Neural cell (in vitro differentiated cells): ENCODE results near the gene USP48. TPM values are rescaled to one million over a fixed set of nuclear protein-coding genes. Genes with fewer than 3 reads are reported as not detected.

Experiments
- H2AFZ ChIP-seq: fragments of 200-600, 300-800 bp; sonication (generic), shearing (Covaris generic); 2 replicates; pipeline ENCODE4 v1.6.0; 2014; ENCODE audit warnings: low read depth, mild to moderate bottlenecking, antibody characterized with exemption, low read length, moderate library complexity
- H3F3A ChIP-seq: fragments of 200-600 bp; shearing (Covaris generic); 2 replicates; pipeline ENCODE4 v1.6.1; 2016; ENCODE audit warnings: mild to moderate bottlenecking, moderate library complexity, mixed read lengths, antibody characterized with exemption, low read length; ENCODE audit not compliant: insufficient read depth, poor library complexity, severe bottlenecking
- H3K27ac ChIP-seq: fragments of 200-600, 300-800 bp; sonication (generic), shearing (Covaris generic); 2 replicates; pipeline ENCODE4 v1.5.1; 2014; ENCODE audit warnings: mild to moderate bottlenecking, low read length, moderate library complexity
- H3K27me3 ChIP-seq: fragments of 300-800, 200-600 bp; sonication (generic), shearing (Covaris generic); 2 replicates; pipeline ENCODE4 v1.6.0; 2014; ENCODE audit warnings: mild to moderate bottlenecking, low read depth, low read length, moderate library complexity; ENCODE audit not compliant: insufficient read depth
- H3K36me3 ChIP-seq: fragments of 300-800, 200-600 bp; sonication (generic), shearing (Covaris generic); 2 replicates; pipeline ENCODE4 v1.5.1; 2014; ENCODE audit warnings: mild to moderate bottlenecking, antibody characterized with exemption, low read length, moderate library complexity; ENCODE audit not compliant: insufficient read depth
- H3K4me2 ChIP-seq: fragments of 300-800, 200-600 bp; sonication (generic), shearing (Covaris generic); 2 replicates; pipeline ENCODE4 v1.6.0; 2014; ENCODE audit warnings: mild to moderate bottlenecking, low read length
- H3K4me3 ChIP-seq: fragments of 300-800, 200-600 bp; sonication (generic), shearing (Covaris generic); 2 replicates; pipeline ENCODE4 v1.5.1; 2014; ENCODE audit warnings: mild to moderate bottlenecking, low read length, moderate library complexity
- H3K79me2 ChIP-seq: fragments of 200-600 bp; shearing (Covaris generic); replicated peaks from 2 replicates; pipeline ENCODE4 v1.6.0; 2014; ENCODE audit warnings: mild to moderate bottlenecking, low read length, moderate library complexity; ENCODE audit not compliant: insufficient read depth
- H3K9ac ChIP-seq: fragments of 300-800, 200-600 bp; sonication (generic), shearing (Covaris generic); 2 replicates; pipeline ENCODE4 v1.6.1; 2016; ENCODE audit warnings: mild to moderate bottlenecking, low read length, mixed read lengths
- H3K9me2 ChIP-seq: fragments of 200-600 bp; shearing (Covaris generic); 2 replicates; pipeline ENCODE4 v1.6.1; 2016; ENCODE audit warnings: mild to moderate bottlenecking, low read length, mixed read lengths; ENCODE audit not compliant: insufficient read depth
- H3K9me3 ChIP-seq: fragments of 200-600, 300-800 bp; sonication (generic), shearing (Covaris generic); 2 replicates; pipeline ENCODE4 v1.6.1; 2016; ENCODE audit warnings: mild to moderate bottlenecking, mixed run types, low read length, moderate library complexity, mixed read lengths
- H4K20me1 ChIP-seq: fragments of 200-600 bp; shearing (Covaris generic); 2 replicates; pipeline ENCODE4 v1.6.1; 2016; ENCODE audit warnings: mild to moderate bottlenecking, mixed run types; ENCODE audit not compliant: insufficient read depth
- CTCF ChIP-seq: fragments of 450-650 bp; IDR thresholded peaks from 2 replicates; pipeline ENCODE4 v1.5.1; 2014; ENCODE audit warnings: antibody characterized with exemption, mild to moderate bottlenecking, moderate library complexity; ENCODE audit not compliant: poor library complexity, severe bottlenecking
- EP300 ChIP-seq: fragments of 450-650 bp; conservative IDR thresholded peaks from 2 replicates; pipeline ENCODE4 v1.6.1; 2014; ENCODE audit warnings: antibody characterized with exemption, mild to moderate bottlenecking, moderate library complexity; ENCODE audit not compliant: poor library complexity, severe bottlenecking
- EZH2 ChIP-seq: fragments of 200-600, 300-800 bp; shearing (Covaris generic), sonication (generic); IDR thresholded peaks from 2 replicates; pipeline ENCODE4 v1.6.1; 2014; ENCODE audit warnings: antibody characterized with exemption, low read length, borderline replicate concordance, mild to moderate bottlenecking; ENCODE audit not compliant: insufficient read depth, poor library complexity, severe bottlenecking
- MXI1 ChIP-seq: fragments of 450-650 bp; conservative IDR thresholded peaks from 2 replicates; pipeline ENCODE4 v1.6.1; 2014; ENCODE audit warnings: antibody characterized with exemption, mild to moderate bottlenecking; ENCODE audit not compliant: poor library complexity, severe bottlenecking
- POLR2AphosphoS5 ChIP-seq: IDR thresholded peaks from 2 replicates; pipeline ENCODE4 v1.6.1; 2012
- RAD21 ChIP-seq: fragments of 450-650 bp; conservative IDR thresholded peaks from 2 replicates; pipeline ENCODE4 v1.6.1; 2014; ENCODE audit warnings: antibody characterized with exemption, mild to moderate bottlenecking, moderate library complexity
- REST ChIP-seq: IDR thresholded peaks from 2 replicates; pipeline ENCODE4 v1.6.1; 2012; ENCODE audit warnings: borderline replicate concordance
- SMC3 ChIP-seq: fragments of 450-650 bp; conservative IDR thresholded peaks from 2 replicates; pipeline ENCODE4 v1.6.1; 2014; ENCODE audit warnings: antibody characterized with exemption, mild to moderate bottlenecking, moderate library complexity; ENCODE audit not compliant: poor library complexity
- TAF1 ChIP-seq: IDR thresholded peaks from 2 replicates; pipeline ENCODE4 v1.6.1; 2012; ENCODE audit warnings: low read depth
- polyA plus RNA-seq: library from polyadenylated mRNA; depleted of rRNA; stranded (reverse); fragments of >200 nt; gene quantifications from 2 replicates; pipeline ENCODE4 v1.2.3, GENCODE V29; 2014

USP48 gene
- polyA plus RNA-seq, 1 donor from 2014 or later: 67.2 TPM

- no peaks in the 10 kb centered on the region for H3K79me2 ChIP-seq
- no peaks in the 10 kb centered on the region for H3K27me3 ChIP-seq
- no peak overlapping the region for H3K4me3 ChIP-seq
- H3K36me3 ChIP-seq: no peaks in the 10 kb centered on the region
- no peaks in the 10 kb centered on the region for H3K9me3 ChIP-seq
- H4K20me1 ChIP-seq: no peaks in the 10 kb centered on the region
- H2AFZ ChIP-seq: no peak overlapping the region
- H3K27ac ChIP-seq: no peak overlapping the region
- H3K4me2 ChIP-seq: no peak overlapping the region
- H3F3A ChIP-seq: no peaks in the 10 kb centered on the region
- no peaks in the 10 kb centered on the region for H3K9me2 ChIP-seq
- TF ChIP-seq REST: no peak
- no peak for TF ChIP-seq POLR2AphosphoS5
- TF ChIP-seq RAD21: no peak
- TF ChIP-seq CTCF: no peak
- TF ChIP-seq SMC3: no peak
- no peak for TF ChIP-seq EZH2
- no peak for TF ChIP-seq TAF1
- TF ChIP-seq MXI1: no peak
- no peak for TF ChIP-seq EP300
- H3K9ac ChIP-seq: no peak overlapping the region
Measured at GRCh38 chr1:21820597-21821232, 37.8 kb upstream of the USP48 start.

GRCh38 chr1:21818656-21819055 is 35.7 kb upstream of the USP48 start:
- Histone ChIP-seq H3K27me3 (peaks cover 5% of the 10 kb centered on the region), H3K4me2 (no peak overlapping the region), H3K9me2 (no peaks in the 10 kb centered on the region), H3K4me3 (no peak overlapping the region), H3K79me2 (no peaks in the 10 kb centered on the region), H2AFZ (no peak overlapping the region), H3K36me3 (no peaks in the 10 kb centered on the region), H4K20me1 (no peaks in the 10 kb centered on the region), H3F3A (no peaks in the 10 kb centered on the region), H3K9ac (no peak overlapping the region), H3K9me3 (no peaks in the 10 kb centered on the region), H3K27ac (no peak overlapping the region)
- TF ChIP-seq EZH2 (no peak), CTCF (no peak), RAD21 (no peak), SMC3 (no peak), EP300 (no peak), REST (no peak), POLR2AphosphoS5 (no peak), MXI1 (no peak), TAF1 (no peak)
